ENCODE results near the gene CHMP3.
"Not testable (repeated sequence)": the region's sequence is repeated elsewhere in the genome, so short reads cannot be mapped to it uniquely, and the experiment has no call there.

- TF ChIP-seq, protein P1, sequence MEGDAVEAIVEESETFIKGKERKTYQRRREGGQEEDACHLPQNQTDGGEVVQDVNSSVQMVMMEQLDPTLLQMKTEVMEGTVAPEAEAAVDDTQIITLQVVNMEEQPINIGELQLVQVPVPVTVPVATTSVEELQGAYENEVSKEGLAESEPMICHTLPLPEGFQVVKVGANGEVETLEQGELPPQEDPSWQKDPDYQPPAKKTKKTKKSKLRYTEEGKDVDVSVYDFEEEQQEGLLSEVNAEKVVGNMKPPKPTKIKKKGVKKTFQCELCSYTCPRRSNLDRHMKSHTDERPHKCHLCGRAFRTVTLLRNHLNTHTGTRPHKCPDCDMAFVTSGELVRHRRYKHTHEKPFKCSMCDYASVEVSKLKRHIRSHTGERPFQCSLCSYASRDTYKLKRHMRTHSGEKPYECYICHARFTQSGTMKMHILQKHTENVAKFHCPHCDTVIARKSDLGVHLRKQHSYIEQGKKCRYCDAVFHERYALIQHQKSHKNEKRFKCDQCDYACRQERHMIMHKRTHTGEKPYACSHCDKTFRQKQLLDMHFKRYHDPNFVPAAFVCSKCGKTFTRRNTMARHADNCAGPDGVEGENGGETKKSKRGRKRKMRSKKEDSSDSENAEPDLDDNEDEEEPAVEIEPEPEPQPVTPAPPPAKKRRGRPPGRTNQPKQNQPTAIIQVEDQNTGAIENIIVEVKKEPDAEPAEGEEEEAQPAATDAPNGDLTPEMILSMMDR (conservative IDR thresholded peaks at IDR 0.05; ENCODE audit: low read depth, low read length), result not testable (repeated sequence)
- not testable (repeated sequence) for TF ChIP-seq EZH2 (IDR thresholded peaks at IDR 0.05; ENCODE audit: low read length, unreplicated experiment); EZH2phosphoT487 (IDR thresholded peaks at IDR 0.05; ENCODE audit: borderline replicate concordance, low read length)
Measured at GRCh38 chr2:86545296-86545924, 17.8 kb downstream of the CHMP3 start.

All from PC-3 (cell line).